SK-N-SH treated with all-trans-retinoic acid at 6 μM for 48 hours (cell line): ENCODE results near the gene KHDRBS1.

Experiments used
- BACH2 ChIP-seq: fragments of 250-450 bp; sonication (Bioruptor Pico); IDR thresholded peaks from 2 replicates; pipeline ENCODE4 v1.9.0; 2021; ENCODE audit warnings: mild to moderate bottlenecking, borderline replicate concordance
- ESRRG ChIP-seq: fragments of 250-450 bp; sonication (Bioruptor Pico); IDR thresholded peaks from 2 replicates; pipeline ENCODE4 v1.6.1; 2021; ENCODE audit warnings: mild to moderate bottlenecking
- RARB ChIP-seq: fragments of 250-450 bp; sonication (Bioruptor Pico); IDR thresholded peaks from 2 replicates; pipeline ENCODE4 v1.8.0; 2021; ENCODE audit warnings: mild to moderate bottlenecking, moderate library complexity
- ZNF8 ChIP-seq: fragments of 450-650 bp; formaldehyde crosslinking; IDR thresholded peaks from 2 replicates; pipeline ENCODE4 v1.5.0; 2020; ENCODE audit warnings: mild to moderate bottlenecking, moderate library complexity
- TF ChIP-seq, protein P1 (sequence below): fragments of 250-450 bp; sonication (Bioruptor Pico); IDR thresholded peaks from 2 replicates; pipeline ENCODE4 v1.5.1; 2021; ENCODE audit warnings: mild to moderate bottlenecking, moderate library complexity

- TF ChIP-seq RARB (CRISPR knock-in tag) (no peak), ESRRG (CRISPR knock-in tag) (no peak), ZNF8 (CRISPR knock-in tag) (no peak), BACH2 (CRISPR knock-in tag) (no peak)
- TF ChIP-seq, protein P1, sequence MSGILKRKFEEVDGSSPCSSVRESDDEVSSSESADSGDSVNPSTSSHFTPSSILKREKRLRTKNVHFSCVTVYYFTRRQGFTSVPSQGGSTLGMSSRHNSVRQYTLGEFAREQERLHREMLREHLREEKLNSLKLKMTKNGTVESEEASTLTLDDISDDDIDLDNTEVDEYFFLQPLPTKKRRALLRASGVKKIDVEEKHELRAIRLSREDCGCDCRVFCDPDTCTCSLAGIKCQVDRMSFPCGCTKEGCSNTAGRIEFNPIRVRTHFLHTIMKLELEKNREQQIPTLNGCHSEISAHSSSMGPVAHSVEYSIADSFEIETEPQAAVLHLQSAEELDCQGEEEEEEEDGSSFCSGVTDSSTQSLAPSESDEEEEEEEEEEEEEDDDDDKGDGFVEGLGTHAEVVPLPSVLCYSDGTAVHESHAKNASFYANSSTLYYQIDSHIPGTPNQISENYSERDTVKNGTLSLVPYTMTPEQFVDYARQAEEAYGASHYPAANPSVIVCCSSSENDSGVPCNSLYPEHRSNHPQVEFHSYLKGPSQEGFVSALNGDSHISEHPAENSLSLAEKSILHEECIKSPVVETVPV: no peak
Measured at GRCh38 chr1:31977385-31978131, 36.1 kb upstream of the KHDRBS1 start.
